ENCODE data around the gene MAP2K4.

- TF ChIP-seq GATA2 (IDR thresholded peaks at IDR 0.05; ENCODE audit: low read depth, low read length) (no peak), GATA3 (IDR thresholded peaks at IDR 0.05; ENCODE audit: low read depth, low read length) (no peak)
Observed at GRCh38 chr17:12193144-12193735, 172.6 kb downstream of the MAP2K4 start.

Measured in SH-SY5Y (cell line).